Measurements from ENCODE around the gene ERGIC1.

- TF ChIP-seq EZH2 (optimal IDR thresholded peaks at IDR 0.05; ENCODE audit: low read depth, low read length), result no peak
- TF ChIP-seq, protein P1, sequence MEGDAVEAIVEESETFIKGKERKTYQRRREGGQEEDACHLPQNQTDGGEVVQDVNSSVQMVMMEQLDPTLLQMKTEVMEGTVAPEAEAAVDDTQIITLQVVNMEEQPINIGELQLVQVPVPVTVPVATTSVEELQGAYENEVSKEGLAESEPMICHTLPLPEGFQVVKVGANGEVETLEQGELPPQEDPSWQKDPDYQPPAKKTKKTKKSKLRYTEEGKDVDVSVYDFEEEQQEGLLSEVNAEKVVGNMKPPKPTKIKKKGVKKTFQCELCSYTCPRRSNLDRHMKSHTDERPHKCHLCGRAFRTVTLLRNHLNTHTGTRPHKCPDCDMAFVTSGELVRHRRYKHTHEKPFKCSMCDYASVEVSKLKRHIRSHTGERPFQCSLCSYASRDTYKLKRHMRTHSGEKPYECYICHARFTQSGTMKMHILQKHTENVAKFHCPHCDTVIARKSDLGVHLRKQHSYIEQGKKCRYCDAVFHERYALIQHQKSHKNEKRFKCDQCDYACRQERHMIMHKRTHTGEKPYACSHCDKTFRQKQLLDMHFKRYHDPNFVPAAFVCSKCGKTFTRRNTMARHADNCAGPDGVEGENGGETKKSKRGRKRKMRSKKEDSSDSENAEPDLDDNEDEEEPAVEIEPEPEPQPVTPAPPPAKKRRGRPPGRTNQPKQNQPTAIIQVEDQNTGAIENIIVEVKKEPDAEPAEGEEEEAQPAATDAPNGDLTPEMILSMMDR (IDR thresholded peaks at IDR 0.05; ENCODE audit: low read length), result no peak
- no peak for TF ChIP-seq EZH2phosphoT487 (IDR thresholded peaks at IDR 0.05; ENCODE audit: low read length)
Measured at GRCh38 chr5:172926008-172926523, 92.0 kb downstream of the ERGIC1 start.
